ENCODE data around the gene ITPR3. TPM values are rescaled to one million over a fixed set of nuclear protein-coding genes. Genes with fewer than 3 reads are reported as not detected.

Gene ITPR3
- total RNA-seq, 1 donor, result 91.2 TPM

- no peak for DNase-seq (ENCODE audit: low read depth)
- TF ChIP-seq CTCF (IDR thresholded peaks at IDR 0.05; ENCODE audit: insufficient read depth, low read length), result no peak
- no peak overlapping the region for H3K4me3 ChIP-seq (ENCODE audit: low read depth, low read length)
These were observed 74.3 kb downstream of the ITPR3 start for GRCh38 chr6:33695451-33695887.

- no peak overlapping the region for H3K4me3 ChIP-seq (ENCODE audit: low read depth, low read length)
- DNase-seq (ENCODE audit: low read depth), result no peak
- TF ChIP-seq CTCF (IDR thresholded peaks at IDR 0.05; ENCODE audit: insufficient read depth, low read length), result no peak
These were observed 75.0 kb downstream of the ITPR3 start for GRCh38 chr6:33696076-33696475.

GRCh38 chr6:33696548-33697518 is 75.7 kb downstream of the ITPR3 start:
- peak; percentile 85 for DNase-seq (ENCODE audit: low read depth)
- TF ChIP-seq CTCF (IDR thresholded peaks at IDR 0.05; ENCODE audit: insufficient read depth, low read length), result no peak
- H3K4me3 ChIP-seq (ENCODE audit: low read depth, low read length), result no peak overlapping the region

- TF ChIP-seq CTCF (IDR thresholded peaks at IDR 0.05; ENCODE audit: insufficient read depth, low read length), result no peak
- no peak for DNase-seq (ENCODE audit: low read depth)
- no peak overlapping the region for H3K4me3 ChIP-seq (ENCODE audit: low read depth, low read length)
These were observed 76.7 kb downstream of the ITPR3 start for GRCh38 chr6:33697845-33698244.

- DNase-seq (ENCODE audit: low read depth), result no peak
- TF ChIP-seq CTCF (IDR thresholded peaks at IDR 0.05; ENCODE audit: insufficient read depth, low read length), result no peak
- H3K4me3 ChIP-seq (ENCODE audit: low read depth, low read length), result no peak overlapping the region
These were observed 77.4 kb downstream of the ITPR3 start for GRCh38 chr6:33698494-33698893.

GRCh38 chr6:33699131-33699530 is 78.0 kb downstream of the ITPR3 start:
- no peak overlapping the region for H3K4me3 ChIP-seq (ENCODE audit: low read depth, low read length)
- no peak for TF ChIP-seq CTCF (IDR thresholded peaks at IDR 0.05; ENCODE audit: insufficient read depth, low read length)
- no peak for DNase-seq (ENCODE audit: low read depth)
